ENCODE results near the gene NDUFS5. TPM values are rescaled to one million over a fixed set of nuclear protein-coding genes. Genes with fewer than 3 reads are reported as not detected.

NDUFS5 gene
- total RNA-seq, 1 donor from 2014 or later = 237 TPM

DNA sequence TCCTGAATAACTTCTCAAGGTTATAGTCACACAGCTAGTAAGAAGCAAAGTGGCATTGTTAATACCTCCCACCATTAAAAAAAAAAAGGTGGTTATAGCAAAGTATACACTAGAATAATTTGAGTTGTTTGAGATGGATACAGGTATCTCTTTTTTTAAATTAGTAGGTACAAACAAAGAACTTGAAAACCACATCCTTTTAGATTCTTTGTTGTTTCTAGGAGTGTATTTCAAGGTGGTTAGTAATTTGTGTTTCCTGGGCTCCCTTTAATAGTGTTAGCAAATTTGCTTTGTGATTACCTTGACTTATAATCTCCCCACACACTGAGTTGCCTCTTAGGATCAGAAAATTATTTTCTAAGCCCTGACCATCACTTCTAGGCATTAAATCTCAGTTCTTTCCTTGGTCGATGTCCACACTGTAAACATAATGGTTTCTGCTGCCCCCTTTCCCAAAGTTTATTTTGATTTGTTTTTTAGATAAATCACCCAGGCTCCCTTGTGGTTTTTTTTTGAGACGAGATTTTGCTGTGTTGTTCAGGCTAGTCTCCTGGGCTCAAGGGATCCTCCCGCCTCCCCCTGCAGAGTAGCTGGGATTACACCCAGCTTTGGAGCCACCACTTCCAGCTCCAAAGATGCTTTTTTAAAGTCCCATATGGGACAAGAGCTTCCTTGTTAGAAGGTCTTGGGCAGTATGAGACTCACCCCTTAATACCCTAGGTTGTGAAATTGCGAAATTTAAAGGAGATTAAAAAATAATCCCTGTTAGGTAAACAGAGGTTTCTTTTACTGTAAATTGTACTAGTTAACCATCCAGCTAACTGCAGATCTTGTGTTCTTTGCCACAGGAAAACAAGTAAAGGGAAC lies 28.9 kb upstream of the NDUFS5 start:
- Mint-ChIP-seq H3K4me1 (peaks cover 36% of the 10 kb centered on the region), H3K9me3 (no peaks in the 10 kb centered on the region), H3K4me3 (peak overlapping the region; percentile 35), H3K27me3 (ENCODE audit: low read depth) (no peaks in the 10 kb centered on the region), H3K36me3 (ENCODE audit: low read depth) (peaks cover 15% of the 10 kb centered on the region), H3K27ac (ENCODE audit: unreplicated experiment) (no peak overlapping the region)
- DNase-seq (ENCODE audit: low read depth, low spot score) = no peak
- TF ChIP-seq CTCF (conservative IDR thresholded peaks at IDR 0.05) = no peak

- no peak for DNase-seq (ENCODE audit: low read depth, low spot score)
- Mint-ChIP-seq H3K4me1 (peaks cover 31% of the 10 kb centered on the region), H3K27ac (ENCODE audit: unreplicated experiment) (no peak overlapping the region), H3K4me3 (no peak overlapping the region), H3K9me3 (no peaks in the 10 kb centered on the region), H3K36me3 (ENCODE audit: low read depth) (peaks cover 17% of the 10 kb centered on the region), H3K27me3 (ENCODE audit: low read depth) (no peaks in the 10 kb centered on the region)
- TF ChIP-seq CTCF (conservative IDR thresholded peaks at IDR 0.05) = no peak
Measured at GRCh38 chr1:38997901-38998190, 28.3 kb upstream of the NDUFS5 start.

DNA sequence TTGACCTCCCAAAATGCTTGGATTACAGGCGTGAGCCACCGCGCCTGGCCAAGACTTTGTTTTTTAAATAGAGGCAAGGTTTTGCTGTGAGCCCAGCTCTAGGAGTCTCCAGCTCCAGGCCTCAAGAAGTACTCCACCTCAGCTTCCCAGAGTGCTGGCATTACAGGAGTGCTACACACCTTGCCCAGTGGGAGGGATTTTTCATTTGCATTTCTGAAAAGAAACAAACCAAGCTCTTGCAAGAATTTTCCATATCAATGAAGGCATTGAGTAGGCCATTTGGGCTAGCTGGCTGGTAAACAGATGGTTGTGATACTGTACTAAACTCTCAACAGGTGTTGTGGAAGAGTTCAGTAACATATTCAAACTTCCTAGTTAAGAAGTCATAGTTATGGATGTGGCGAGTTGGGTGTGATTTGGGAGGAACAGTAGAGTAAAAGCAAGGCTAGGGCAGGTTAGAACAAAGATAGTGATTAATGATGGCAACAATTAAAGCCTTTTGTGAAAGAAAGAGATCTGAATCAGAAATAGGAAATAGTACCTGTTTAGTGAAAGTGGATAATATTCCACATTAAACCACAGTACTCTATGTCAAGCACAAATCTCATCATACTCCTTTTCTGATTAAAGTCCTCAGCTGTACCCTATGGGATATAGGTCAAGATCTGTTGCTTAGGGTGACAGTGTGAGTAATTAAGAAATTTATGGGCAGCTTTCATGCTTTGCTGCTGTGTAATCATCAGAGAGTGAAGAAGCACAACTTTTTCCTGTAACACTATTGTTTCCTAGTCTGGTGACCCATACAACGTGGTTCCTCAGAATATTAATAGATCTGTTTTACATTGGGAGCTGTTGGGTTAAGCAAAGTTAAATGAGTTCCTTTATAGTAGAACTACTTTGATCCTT lies 24.4 kb upstream of the NDUFS5 start:
- no peak overlapping the region for H3K27ac Mint-ChIP-seq (ENCODE audit: unreplicated experiment)
- no peak for TF ChIP-seq CTCF (conservative IDR thresholded peaks at IDR 0.05)
- H3K36me3 Mint-ChIP-seq (ENCODE audit: low read depth) = peaks cover 24% of the 10 kb centered on the region
- H3K4me1 Mint-ChIP-seq = peaks cover 12% of the 10 kb centered on the region
- no peaks in the 10 kb centered on the region for H3K27me3 Mint-ChIP-seq (ENCODE audit: low read depth)
- no peak for DNase-seq (ENCODE audit: low read depth, low spot score)
- no peaks in the 10 kb centered on the region for H3K9me3 Mint-ChIP-seq
- no peak overlapping the region for H3K4me3 Mint-ChIP-seq

- Mint-ChIP-seq H3K4me1 (no peaks in the 10 kb centered on the region), H3K27ac (ENCODE audit: unreplicated experiment) (no peak overlapping the region), H3K27me3 (ENCODE audit: low read depth) (no peaks in the 10 kb centered on the region), H3K36me3 (ENCODE audit: low read depth) (peaks cover 28% of the 10 kb centered on the region), H3K9me3 (no peaks in the 10 kb centered on the region), H3K4me3 (no peak overlapping the region)
- TF ChIP-seq CTCF (conservative IDR thresholded peaks at IDR 0.05) = no peak
- no peak for DNase-seq (ENCODE audit: low read depth, low spot score)
Measured at GRCh38 chr1:39003281-39003680, 22.9 kb upstream of the NDUFS5 start.

DNA sequence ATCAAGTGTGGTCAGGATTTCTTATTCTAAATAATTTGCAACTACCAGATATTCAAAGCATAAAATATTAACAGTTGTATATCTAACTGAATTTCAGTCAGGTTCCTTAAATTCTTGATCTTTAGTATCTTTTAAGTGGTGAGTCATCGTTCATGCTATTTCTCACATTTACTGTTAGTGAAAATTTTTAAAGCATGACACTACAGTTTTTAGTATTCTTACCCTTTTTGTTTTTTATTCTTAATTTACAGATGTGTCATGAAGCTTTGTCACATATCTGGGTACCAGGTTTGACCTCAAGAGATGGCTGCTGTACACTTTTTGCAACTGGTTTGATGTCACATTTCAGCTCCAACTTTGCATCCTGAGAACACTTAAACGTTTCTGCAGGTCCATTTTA lies 22.4 kb upstream of the NDUFS5 start:
- H3K4me1 Mint-ChIP-seq = no peaks in the 10 kb centered on the region
- no peak for DNase-seq (ENCODE audit: low read depth, low spot score)
- H3K27me3 Mint-ChIP-seq (ENCODE audit: low read depth) = no peaks in the 10 kb centered on the region
- H3K4me3 Mint-ChIP-seq = no peak overlapping the region
- peaks cover 31% of the 10 kb centered on the region for H3K36me3 Mint-ChIP-seq (ENCODE audit: low read depth)
- TF ChIP-seq CTCF (conservative IDR thresholded peaks at IDR 0.05) = no peak
- no peaks in the 10 kb centered on the region for H3K9me3 Mint-ChIP-seq
- H3K27ac Mint-ChIP-seq (ENCODE audit: unreplicated experiment) = no peak overlapping the region

Data from neural crest cell (in vitro differentiated cells).